HL-60/S4 treated with phorbol 12-myristate 13-acetate at 8.2 ng/mL for 4 days and 3 days (cell line): ENCODE data around the gene TBC1D8.

Experiments used
- in situ Hi-C: fragments of 300-500 bp; cut with MboI; formaldehyde crosslinking; loops from 2 replicates; pipeline ENCODE4 v1.15.0; 2022; ENCODE audit warnings: low sequenced_read_pairs

Gene TBC1D8

DNA sequence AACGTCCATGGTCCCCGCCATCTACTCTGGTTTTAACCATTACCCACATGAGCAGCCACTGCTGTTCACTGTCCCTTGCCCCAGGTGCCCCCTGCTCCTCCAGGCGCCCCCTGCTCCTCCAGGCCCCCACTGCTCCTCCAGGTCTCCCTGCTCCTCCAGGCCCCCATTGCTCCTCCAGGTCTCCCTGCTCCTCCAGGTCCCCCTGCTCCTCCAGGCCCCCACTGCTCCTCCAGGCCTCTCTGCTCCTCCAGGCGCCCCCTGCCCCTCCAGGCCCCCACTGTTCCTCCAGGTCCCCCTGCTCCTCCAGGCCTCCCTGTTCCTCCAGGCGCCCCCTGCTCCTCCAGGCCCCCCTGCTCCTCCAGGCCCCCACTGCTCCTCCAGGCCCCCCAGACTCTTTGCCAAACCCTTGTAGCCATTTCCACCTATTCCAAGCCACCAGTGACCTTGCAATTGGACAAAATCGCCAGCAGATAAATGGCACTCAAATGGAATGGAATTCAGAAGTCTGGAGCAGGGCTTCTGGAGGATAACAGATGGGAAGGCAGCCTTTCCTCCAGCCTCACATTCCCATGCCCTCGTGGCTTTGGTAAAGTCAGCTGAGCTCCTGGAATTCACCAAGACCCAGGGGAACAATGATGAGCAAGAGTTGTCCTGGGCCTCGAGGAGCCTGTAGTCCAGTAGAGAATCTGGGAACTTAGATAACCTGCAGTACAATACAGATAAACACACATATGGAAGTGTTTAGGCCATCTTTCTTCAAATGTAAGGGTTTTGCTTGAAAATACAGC is 162.4 kb downstream of the TBC1D8 start:
- in situ Hi-C loops = loop anchor here (10.0 kb wide), 1 partner anchor 374 kb away; no protein-coding TSS in a partner anchor

DNA sequence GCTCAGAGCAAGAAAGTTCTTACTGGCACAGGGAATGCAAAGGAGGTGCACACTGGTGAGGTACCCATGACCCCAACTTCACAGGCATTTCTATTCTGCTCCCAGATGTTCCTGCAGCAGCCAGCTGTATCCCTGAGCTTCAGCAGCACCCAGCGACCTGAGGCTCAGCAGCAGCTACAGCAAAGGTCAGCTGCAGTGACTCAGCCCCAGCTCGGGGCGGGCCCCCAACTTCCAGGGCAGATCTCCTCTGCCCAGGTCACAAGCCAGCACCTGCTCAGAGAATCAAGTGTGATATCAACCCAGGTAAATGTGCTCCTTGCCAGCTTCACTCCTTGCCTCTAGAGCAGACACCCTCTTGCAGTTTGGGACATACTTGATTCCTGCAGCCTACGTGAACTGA is 163.2 kb downstream of the TBC1D8 start:
- in situ Hi-C loops = loop anchor here (10.0 kb wide), 1 partner anchor 373 kb away; no protein-coding TSS in a partner anchor

DNA sequence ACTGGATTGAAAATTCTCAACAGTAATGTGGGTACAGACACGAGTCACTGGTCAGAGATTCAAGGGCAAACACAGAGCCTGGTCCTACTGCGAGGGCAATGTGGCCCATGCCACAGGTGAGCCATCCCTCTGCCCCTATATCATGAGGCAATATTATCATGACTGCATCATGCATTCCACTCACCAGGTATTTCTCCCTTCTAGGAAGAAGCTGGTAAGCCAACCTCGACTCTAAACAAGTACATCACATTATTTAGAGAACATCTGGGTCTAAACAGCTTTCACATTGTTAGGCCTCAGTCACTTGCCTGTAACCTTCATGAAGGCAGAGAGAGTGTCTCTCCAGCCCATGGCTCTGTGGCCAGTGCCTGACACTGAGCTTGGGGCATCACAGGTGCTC is 163.6 kb downstream of the TBC1D8 start:
- in situ Hi-C loops = loop anchor here (10.0 kb wide), 1 partner anchor 373 kb away; no protein-coding TSS in a partner anchor

DNA sequence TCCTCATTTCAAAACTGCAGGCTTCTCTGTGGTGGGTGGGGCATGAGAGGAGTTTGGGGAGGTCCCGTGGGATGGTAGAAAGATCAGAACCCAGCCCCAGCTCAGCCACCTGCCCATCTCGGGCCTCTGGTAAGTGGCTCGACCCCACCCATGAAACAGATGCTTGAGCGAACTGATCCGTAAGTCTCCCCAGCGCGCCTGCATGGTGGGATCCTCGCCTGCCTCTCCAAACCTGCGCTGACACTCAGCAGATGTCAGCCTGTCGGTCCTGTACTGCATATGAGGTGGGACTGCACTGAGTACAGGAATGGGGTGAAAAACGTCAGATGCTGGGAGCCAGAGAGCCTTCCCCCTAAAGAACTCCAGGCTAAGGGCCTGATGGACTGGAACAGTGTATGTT is 165.0 kb downstream of the TBC1D8 start:
- in situ Hi-C loops = loop anchor here (10.0 kb wide), 1 partner anchor 371 kb away; no protein-coding TSS in a partner anchor

DNA sequence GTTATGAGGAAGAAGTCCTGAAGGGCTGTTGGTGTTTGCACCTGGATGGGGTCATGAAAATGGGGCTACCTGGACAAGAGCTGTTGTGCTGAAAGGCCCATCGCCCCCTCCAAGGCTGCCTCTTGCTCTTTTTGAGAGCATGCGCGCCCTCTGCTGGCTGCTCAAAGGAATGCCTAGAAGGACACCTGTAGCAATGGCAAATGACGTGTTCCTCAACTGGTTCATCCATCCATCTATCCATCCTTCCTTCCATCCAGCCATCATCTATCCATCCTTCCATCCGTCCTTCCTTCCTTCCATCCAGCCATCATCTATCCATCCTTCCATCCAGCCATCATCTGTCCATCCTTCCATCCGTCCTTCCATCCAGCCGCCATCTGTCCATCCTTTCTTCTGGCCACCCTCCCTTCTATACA is 166.3 kb downstream of the TBC1D8 start:
- in situ Hi-C loops = loop anchor here (10.0 kb wide), 1 partner anchor 370 kb away; no protein-coding TSS in a partner anchor

DNA sequence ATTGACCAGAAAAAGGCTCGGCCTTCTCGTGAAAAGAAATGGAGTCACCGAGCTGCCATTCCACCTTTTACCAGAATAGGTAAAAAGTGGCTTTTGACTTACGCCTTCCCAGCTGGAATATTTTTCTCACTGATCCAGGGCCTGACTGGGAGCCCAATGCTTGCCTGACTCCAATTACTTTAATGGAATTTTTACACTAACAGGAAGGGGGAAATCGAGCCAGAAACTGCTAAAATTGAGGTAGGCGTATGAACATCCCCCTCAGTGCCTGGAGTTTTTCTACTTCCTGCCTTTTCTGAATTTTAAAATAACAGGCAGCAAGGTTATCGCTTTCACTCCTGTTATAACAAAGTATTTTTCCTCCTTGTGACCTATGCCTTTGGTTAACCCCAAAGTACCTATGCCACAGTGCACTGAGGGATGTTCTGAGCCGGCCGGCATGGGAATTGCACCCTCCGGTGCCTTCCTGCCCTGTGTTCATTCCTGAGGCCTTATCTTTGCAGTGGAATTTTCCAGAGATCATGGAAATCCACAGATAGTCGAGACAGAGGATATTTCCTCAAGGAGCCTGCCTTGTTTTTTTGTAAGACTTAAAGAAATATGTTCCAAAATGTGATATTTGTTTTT is 167.4 kb downstream of the TBC1D8 start:
- in situ Hi-C loops = loop anchor here (10.0 kb wide), 1 partner anchor 369 kb away; no protein-coding TSS in a partner anchor

DNA sequence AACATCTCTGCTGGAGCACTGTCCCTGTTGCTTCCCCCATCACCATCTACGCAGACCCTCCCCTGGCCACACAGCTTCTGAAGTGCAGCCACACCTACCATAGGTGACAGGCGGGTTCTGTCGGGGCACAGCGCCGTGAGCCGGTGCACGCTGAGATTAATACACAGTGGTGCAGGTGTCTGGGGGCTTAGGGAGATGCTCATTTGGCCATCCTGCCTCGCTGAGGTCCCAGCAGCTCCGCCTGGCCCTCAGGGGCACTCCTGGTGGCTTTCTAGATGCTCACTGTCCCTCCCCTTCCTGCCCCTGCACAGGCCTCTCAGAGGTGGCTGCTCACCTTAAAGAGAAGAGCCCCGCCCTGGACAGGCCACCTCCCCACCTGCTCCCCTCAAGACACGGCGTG is 168.0 kb downstream of the TBC1D8 start:
- in situ Hi-C loops = loop anchor here (10.0 kb wide), 1 partner anchor 368 kb away; no protein-coding TSS in a partner anchor

DNA sequence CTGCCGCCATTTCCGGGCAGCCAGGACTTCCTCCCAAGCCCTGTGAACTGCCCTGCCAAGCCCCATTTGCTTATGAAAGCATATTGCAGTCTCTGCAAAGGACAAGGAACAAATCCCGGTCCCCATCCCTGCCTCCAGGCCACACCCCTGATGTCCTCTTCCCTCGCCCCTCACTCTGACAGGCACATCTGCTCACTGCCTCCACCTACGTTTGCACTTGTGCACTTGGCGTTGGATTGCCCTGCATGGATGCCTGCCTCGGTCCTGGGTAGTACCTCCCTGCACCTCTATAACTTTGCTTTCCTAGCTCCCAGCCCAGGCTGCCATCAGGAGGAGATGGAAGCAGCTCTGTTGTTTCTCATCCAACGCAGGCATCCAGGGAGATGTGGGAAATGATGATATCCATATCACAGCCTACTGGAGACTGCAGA is 168.7 kb downstream of the TBC1D8 start:
- in situ Hi-C loops = loop anchor here (10.0 kb wide), 1 partner anchor 368 kb away; no protein-coding TSS in a partner anchor

DNA sequence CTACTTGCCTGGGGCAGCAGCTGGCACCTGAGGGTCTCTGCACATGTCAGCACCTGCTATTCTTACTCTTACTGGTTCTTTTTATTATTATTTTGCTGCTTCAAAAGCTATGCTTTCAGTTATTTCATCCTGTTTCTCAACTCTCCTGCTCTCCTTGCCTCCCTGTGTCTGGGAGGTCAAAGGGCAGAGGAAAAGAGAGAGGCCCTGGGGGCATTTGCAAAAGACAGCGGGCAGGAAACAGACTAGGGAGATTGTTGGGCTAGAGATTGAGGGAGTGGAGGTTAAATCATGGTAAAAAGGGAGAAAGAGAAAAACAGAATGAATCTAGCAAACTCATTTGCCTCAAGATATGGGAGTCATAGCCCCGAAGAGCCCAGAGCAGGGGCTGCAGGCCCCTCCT is 170.2 kb downstream of the TBC1D8 start:
- in situ Hi-C loops = loop anchor here (10.0 kb wide), 1 partner anchor 366 kb away; no protein-coding TSS in a partner anchor

DNA sequence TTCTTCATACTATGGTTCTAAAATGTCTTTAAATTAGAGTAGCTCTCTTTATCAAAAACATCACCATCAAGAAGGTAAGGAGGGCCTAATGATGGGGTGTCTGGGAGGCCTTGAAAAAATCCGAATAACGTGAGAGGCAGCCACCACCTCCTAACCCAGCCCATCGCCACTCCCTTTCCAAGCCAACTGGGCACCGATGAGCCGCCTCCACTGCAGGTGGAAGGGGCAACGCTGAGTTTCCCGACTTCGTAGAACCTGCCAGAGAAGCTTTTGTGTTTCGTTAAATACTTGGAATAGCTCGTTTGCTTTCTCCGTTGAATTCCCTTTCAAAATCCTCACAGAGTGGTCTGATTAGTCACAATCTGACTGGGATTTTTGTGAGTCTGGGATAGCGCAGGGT is 171.1 kb downstream of the TBC1D8 start:
- in situ Hi-C loops = loop anchor here (10.0 kb wide), 1 partner anchor 365 kb away; no protein-coding TSS in a partner anchor

DNA sequence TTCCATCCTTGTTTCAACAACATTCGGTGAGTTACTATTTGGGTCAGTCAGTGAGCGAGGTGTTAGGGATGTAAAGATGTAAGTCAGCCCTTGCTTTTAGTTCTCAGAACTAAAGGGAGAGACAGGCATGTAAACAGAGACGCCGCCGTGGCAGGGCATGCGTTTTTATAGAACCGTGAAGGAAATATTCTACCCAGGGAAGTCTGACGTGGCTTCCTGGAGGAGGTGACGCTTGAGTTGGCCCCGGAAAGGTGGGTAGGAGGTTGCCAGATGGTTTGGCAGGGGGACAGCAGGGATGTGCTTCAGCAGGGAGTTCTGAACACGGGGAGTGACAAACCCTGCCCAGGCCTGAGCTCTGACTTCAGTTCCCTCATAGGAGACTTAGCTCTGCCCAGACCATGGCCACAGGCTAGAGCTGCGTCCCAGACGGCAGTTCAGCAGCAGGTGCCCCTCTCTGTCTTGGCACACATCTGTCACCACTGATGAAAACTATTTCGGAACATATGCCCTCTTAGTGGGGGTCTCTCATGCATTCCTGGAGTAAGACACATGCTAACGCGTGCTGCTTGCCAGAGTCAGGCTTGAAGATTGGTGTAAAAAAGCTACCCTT is 172.5 kb downstream of the TBC1D8 start:
- in situ Hi-C loops = no loop called here

DNA sequence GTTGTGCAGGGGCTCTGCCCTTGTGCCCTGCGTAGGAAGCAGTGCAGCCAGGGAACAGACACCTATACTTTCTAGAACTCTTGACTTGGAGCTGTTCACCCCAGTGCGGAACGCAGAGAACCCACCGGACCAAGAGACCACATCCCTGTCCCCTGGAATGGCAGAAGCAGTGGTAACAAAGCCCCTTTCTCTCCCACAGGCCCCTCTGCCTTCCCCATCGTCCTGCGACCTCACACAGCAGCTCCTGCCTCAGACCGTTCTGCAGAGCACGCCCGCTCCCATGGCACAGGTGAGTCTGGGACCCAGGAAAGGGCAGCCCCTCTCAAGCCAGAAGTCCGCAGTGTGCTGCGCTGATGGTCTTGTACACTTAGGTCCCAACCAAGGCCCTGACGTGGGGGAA is 173.7 kb downstream of the TBC1D8 start:
- in situ Hi-C loops = no loop called here

DNA sequence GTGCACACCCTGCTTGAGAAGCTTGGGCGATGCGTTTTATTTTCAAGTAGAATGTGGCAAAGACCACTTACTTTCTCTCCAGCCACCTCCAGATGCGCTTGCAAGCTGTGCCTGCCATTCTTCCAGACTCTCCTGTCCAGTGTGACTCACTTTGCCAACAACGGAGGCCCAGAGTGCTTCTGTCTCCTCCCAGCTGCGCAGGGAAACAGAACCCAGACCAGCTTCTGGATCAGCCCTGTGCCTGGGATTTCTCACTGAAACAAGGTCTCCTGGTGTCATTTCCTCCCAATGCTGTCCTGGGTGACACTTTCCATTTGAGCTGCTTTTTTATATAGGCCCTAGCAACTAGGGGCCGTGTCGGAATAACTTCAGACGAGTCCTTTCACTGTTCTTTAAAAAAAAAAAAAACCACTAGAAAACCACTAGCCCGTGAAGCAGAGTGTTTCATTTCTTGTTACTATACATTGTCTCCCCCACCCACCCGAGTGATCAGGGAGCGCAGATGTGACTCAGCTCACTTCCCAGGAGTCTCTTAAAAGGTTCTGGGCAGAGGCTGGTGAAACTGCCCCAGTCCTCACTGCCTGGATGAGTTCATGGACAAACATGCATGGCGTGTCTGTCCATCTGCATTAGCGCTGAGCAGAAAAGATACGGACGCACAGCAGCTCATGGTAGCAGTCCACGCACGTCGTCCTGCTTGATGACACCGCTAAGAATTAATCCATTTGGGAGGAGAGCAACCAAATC is 174.4 kb downstream of the TBC1D8 start:
- in situ Hi-C loops = no loop called here

DNA sequence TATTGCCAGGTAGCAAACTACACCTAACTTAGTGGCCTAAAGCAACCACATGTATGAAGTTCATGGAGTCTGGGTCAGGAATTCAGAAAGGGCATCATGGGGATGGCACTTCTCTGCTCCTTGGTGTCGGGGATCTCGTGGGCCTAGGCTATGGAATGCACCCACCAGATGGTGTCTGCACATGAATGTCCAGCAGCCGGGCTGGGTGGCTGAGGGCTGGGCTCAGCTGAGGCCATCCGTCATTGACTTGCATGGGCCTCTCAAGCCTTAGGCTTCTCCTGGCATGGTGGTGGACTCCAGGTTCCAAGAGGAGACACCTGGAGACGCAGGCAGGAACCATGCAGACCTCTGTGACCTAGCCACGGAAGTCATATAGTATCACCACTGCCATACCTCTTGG is 175.1 kb downstream of the TBC1D8 start:
- in situ Hi-C loops = no loop called here

DNA sequence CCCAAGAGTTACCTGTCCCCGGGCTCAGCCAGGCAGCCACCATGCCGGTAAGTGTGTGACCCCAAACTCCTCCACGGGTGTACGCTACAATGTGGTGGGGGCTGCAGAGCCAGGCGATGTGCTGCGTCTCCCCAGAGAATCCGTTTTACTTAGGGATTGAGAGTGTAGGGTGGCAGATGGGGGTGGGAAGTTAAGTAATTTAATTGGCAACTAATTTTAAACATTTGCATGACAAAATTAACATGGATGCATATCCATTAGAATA is 175.7 kb downstream of the TBC1D8 start:
- in situ Hi-C loops = no loop called here

DNA sequence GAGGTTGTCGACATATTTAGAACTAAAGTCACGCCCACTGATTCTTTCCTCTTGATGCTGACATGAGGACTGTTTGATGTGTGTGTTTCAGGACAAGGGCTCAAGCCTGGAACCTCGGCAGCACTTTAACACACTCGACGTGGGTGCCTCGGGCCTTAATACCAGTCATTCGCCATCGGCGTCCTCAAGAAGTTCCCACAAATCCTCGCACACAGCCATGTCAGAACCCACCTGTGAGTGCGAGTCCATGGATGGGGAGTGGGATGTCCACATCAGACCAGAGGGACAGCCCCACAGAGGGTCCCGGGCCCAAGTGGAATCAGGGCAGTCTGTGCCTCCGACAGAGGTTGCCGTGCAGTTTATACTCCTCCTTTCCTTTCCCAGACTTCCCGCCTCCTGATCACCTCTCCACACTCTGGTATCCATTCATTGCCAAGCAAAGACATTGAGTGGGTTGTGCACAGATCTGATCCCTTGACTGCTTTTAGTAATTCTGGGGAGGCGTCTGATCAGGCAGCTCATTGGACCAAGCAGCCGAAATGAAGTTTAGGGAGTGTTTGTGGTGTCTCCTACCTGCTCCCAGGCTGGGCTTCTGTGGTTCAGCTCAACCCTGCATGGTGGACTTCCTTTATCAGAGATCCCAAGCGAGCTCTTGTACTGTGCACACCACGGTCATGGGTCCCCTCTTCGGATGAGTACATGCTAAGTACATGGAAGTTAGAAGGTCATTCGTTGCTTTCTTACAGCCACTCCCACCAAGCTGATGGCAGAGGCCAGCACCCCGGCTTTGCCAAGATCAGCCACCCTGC is 176.3 kb downstream of the TBC1D8 start:
- in situ Hi-C loops = no loop called here

DNA sequence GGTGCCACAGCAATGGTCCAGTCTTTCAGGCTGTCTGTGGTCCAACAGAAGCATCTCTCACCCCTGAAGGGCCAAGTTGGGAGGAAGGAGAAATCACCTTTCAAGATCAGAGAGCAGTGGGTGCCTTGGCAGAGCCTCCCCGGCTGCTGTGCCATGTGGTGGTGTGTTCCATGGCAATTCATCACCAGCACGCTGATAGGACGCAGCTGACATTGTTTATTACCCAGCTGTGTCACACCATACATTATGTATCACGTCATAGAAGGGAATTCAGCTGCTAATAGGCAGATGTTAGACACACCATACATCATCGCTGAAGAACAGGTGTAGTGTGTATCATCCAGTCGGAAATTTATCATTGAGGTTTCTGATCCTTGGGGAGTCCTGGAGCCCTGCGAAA is 178.7 kb downstream of the TBC1D8 start:
- in situ Hi-C loops = no loop called here

DNA sequence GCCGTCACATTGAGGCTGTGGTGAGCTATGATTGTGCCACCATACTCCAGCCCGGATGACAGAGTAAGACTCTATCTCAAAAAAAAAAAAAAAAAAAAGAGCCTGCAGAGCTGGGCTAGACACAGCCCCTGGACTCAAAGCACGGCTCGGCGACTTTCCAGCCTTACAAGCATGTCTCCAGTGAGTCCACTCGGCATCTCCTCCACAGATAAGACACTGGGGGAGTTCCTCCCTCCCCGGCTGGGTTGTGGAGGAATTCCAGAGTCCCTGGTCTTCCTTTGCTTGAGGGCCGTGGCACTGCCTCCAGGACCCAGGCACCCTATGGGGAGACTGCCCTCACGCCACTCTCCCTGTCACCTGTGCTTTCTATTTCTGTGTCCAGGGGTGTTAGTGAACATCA is 180.0 kb downstream of the TBC1D8 start:
- in situ Hi-C loops = no loop called here

DNA sequence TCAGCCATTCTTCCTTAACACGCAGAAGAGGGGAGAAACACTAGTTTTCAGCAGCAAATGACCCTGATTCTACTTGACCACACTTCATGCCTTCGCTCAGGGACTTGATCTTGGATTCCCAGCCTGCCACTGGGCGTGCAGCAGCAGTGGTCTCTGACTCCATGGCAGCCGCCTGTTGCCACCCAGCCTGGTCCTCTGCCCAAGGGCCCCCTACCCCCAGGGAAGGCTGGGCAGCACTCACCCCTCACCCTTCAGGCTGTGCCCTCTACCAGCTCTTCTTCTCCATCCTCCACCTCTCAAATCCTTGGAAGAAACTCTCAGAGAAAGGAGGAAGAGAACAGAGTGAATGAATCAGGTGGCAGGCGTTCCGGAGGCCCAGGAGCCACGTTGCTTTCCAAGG is 181.2 kb downstream of the TBC1D8 start:
- in situ Hi-C loops = no loop called here
